Muscle layer of colon (tissue), 2 donors: ENCODE results near the gene HELZ.
"Not testable (repeated sequence)": the region's sequence is repeated elsewhere in the genome, so short reads cannot be mapped to it uniquely, and the experiment has no call there.

ENCODE experiments used
- H3K27ac ChIP-seq: one replicate; pipeline ENCODE4 v1.7.0; 2013; ENCODE audit warnings: low read depth, mild to moderate bottlenecking, low read length, moderate library complexity
- H3K27me3 ChIP-seq, 2 donors: one replicate each; pipeline ENCODE4 v1.7.0; 2013; ENCODE audit warnings: low read length in 2 of 2, mild to moderate bottlenecking in 2 of 2; ENCODE audit not compliant: insufficient read depth in 2 of 2, control insufficient read depth in 1 of 2
- H3K36me3 ChIP-seq: one replicate; pipeline ENCODE4 v1.7.0; 2013; ENCODE audit warnings: mild to moderate bottlenecking, low read length; ENCODE audit not compliant: insufficient read depth
- H3K4me1 ChIP-seq: one replicate; pipeline ENCODE4 v1.7.0; 2013; ENCODE audit warnings: mild to moderate bottlenecking, low read length; ENCODE audit not compliant: insufficient read depth
- H3K4me3 ChIP-seq, 2 donors: one replicate each; pipeline ENCODE4 v1.7.0; 2013; ENCODE audit warnings: low read length in 2 of 2, low read depth in 1 of 2, mild to moderate bottlenecking in 1 of 2, moderate library complexity in 1 of 2
- H3K9ac ChIP-seq: one replicate; pipeline ENCODE4 v1.7.0; 2013; ENCODE audit warnings: low read length
- H3K9me3 ChIP-seq: one replicate; pipeline ENCODE4 v1.7.0; 2013; ENCODE audit warnings: mild to moderate bottlenecking, low read length
- donor health status: abdominal sarcoma.
- donor health status: Adenocarcinoma of cecum.

Gene HELZ

GRCh38 chr17:67156269-67157199 lies 88.5 kb downstream of the HELZ start:
- H3K4me3 ChIP-seq = no peak overlapping the region
- no peaks in the 10 kb centered on the region for H3K27me3 ChIP-seq
- H3K9me3 ChIP-seq = no peaks in the 10 kb centered on the region
- H3K27ac ChIP-seq = no peak overlapping the region
- H3K36me3 ChIP-seq = peaks cover 12% of the 10 kb centered on the region
- H3K9ac ChIP-seq = no peak overlapping the region
- no peaks in the 10 kb centered on the region for H3K4me1 ChIP-seq

DNA sequence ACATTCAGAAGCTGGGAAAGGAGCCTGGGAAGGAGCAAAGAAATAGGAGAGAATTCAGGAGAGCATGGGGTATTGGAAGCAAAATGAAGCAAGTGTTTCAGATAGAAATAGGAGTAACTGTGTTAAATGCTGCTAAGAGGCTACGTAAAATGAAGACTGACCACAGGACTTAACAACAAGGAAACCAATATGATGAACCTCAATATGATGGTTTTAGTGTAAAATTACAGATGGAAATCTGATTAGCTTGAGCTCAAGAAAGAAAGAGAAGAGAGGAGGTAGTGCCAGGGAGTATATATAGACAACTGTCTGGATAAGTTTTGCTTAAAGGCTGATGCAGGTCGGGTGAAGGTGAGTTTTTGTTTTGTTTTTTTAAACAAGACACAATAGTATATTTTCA lies 92.2 kb downstream of the HELZ start:
- Histone ChIP-seq H3K36me3 (peaks cover 18% of the 10 kb centered on the region), H3K4me3 (no peak overlapping the region), H3K27me3 (no peaks in the 10 kb centered on the region), H3K27ac (no peak overlapping the region), H3K9me3 (no peaks in the 10 kb centered on the region), H3K9ac (no peak overlapping the region), H3K4me1 (no peaks in the 10 kb centered on the region)

- Histone ChIP-seq H3K9me3 (no peaks in the 10 kb centered on the region), H3K27me3 (no peaks in the 10 kb centered on the region), H3K27ac (no peak overlapping the region), H3K4me1 (no peaks in the 10 kb centered on the region), H3K36me3 (peaks cover 26% of the 10 kb centered on the region), H3K9ac (no peak overlapping the region), H3K4me3 (no peak overlapping the region)
These were observed 93.3 kb downstream of the HELZ start for GRCh38 chr17:67151717-67152116.

- Histone ChIP-seq H3K9me3 (no peaks in the 10 kb centered on the region), H3K4me3 (no peak overlapping the region), H3K9ac (no peak overlapping the region), H3K4me1 (no peaks in the 10 kb centered on the region), H3K36me3 (peaks cover 34% of the 10 kb centered on the region), H3K27me3 (no peaks in the 10 kb centered on the region), H3K27ac (no peak overlapping the region)
These were observed 94.2 kb downstream of the HELZ start for GRCh38 chr17:67150826-67151225.

- Histone ChIP-seq H3K27ac (no peak overlapping the region), H3K36me3 (peaks cover 43% of the 10 kb centered on the region)
These were observed 96.6 kb downstream of the HELZ start for GRCh38 chr17:67148352-67148751.

GRCh38 chr17:67145183-67145805 lies 99.7 kb downstream of the HELZ start:
- H3K4me1 ChIP-seq = no peaks in the 10 kb centered on the region
- no peak overlapping the region for H3K4me3 ChIP-seq
- H3K27ac ChIP-seq = no peak overlapping the region
- no peak overlapping the region for H3K9ac ChIP-seq
- H3K36me3 ChIP-seq = peaks cover 43% of the 10 kb centered on the region
- no peaks in the 10 kb centered on the region for H3K27me3 ChIP-seq
- no peaks in the 10 kb centered on the region for H3K9me3 ChIP-seq

More at GRCh38 chr17:67148352-67148751, 96.6 kb downstream of the HELZ start:
- H3K27me3 ChIP-seq = no peaks in the 10 kb centered on the region
- no peak overlapping the region for H3K4me3 ChIP-seq
- no peak overlapping the region for H3K9ac ChIP-seq
- no peaks in the 10 kb centered on the region for H3K4me1 ChIP-seq
- H3K9me3 ChIP-seq = no peaks in the 10 kb centered on the region

GRCh38 chr17:67143318-67143717 lies 101.7 kb downstream of the HELZ start:
- H3K27ac ChIP-seq = no peak overlapping the region
- no peak overlapping the region for H3K4me3 ChIP-seq
- H3K27me3 ChIP-seq = no peaks in the 10 kb centered on the region
- H3K9ac ChIP-seq = no peak overlapping the region
- H3K36me3 ChIP-seq = peaks cover 40% of the 10 kb centered on the region
- no peaks in the 10 kb centered on the region for H3K4me1 ChIP-seq
- H3K9me3 ChIP-seq = no peaks in the 10 kb centered on the region

- H3K9me3 ChIP-seq, H3K27me3 ChIP-seq, H3K4me3 ChIP-seq, H3K27ac ChIP-seq, H3K9ac ChIP-seq, H3K4me1 ChIP-seq: not testable (repeated sequence)
- H3K36me3 ChIP-seq = peaks cover 34% of the 10 kb centered on the region
These were observed 103.0 kb downstream of the HELZ start for GRCh38 chr17:67142030-67142429.

DNA sequence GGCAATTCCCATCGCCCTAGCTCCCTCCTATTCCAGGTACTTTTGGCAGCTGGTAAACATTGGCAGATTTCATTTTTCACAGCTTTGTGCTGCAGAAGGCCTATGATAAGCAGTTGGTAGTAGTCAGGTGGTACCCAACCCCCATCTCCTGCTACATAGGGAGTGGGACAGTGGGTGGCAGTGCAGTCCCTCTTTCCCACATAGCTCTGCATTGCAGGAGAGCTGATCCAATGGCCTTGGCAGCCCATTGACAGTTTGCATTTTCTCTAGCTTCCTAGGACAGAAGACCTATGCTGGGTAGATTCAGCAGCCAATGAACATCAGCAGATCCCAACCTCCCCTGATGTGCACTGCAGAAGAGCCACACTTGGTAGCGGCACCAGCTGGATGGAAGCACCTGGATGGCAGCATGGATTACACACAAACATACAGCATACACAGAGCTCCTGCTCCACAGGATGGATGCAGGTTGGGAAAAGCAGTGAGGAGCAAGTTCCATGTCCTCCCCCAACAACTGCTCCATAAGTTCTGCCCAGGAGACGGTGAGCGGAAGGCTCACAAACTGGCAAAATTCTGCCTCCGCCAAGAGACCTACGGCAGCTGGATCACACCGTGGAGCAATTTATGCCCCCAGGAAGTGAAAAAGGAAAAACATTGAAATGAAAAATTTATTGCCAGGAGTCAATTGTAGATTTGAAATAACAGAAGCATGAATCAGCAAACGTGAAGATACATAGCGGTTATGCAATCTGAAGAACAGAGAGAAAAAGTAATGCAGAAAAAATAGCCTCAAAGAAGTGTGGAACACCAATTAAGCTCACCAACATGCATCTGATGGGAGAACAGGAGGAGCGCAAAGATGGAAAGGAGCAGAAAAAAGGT lies 105.0 kb downstream of the HELZ start:
- Histone ChIP-seq H3K27ac (no peak overlapping the region), H3K9ac (no peak overlapping the region), H3K4me3 (no peak overlapping the region), H3K9me3 (no peaks in the 10 kb centered on the region), H3K4me1 (no peaks in the 10 kb centered on the region), H3K36me3 (peaks cover 33% of the 10 kb centered on the region), H3K27me3 (no peaks in the 10 kb centered on the region)

DNA sequence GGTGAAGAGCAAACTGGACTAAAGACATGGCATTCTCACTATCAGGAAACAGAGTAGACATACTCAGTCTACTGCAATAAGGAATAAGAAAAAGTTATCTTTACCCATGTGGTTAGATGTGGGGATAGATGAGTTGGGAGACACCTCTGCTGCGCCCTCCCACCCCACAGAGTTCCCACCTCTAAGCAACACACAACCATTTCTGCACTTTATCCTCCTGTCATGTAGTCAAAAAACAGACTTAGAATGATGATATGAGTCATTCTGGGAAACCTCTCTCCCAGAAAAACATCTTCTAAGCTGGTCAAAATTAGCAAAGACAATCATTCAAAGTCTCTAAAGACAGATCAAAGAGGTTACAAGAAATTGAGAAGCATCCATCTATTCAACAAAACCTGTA lies 105.7 kb downstream of the HELZ start:
- Histone ChIP-seq H3K36me3 (peaks cover 33% of the 10 kb centered on the region), H3K27me3 (no peaks in the 10 kb centered on the region), H3K9ac (no peak overlapping the region)

DNA sequence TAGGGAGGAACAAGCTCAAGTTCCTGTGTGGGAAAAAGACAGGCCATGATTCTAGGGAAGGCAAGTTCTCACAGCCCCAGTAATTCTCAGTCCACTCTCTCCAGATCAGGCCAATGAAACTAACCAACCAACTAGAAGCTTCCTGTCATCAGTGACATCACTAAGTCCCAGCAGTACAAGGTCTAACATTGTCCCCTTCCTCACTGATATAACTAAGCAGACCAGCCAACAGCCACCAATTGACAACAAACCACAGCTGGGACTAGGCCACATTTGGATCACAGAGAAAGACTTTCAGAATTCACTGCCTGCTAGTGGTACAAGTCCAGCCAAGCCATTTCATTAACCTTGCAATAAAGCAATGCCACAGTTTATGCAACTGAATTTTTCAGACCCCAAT lies 106.6 kb downstream of the HELZ start:
- Histone ChIP-seq H3K36me3 (peaks cover 26% of the 10 kb centered on the region), H3K27me3 (no peaks in the 10 kb centered on the region), H3K4me1 (no peaks in the 10 kb centered on the region), H3K27ac (no peak overlapping the region), H3K9me3 (no peaks in the 10 kb centered on the region), H3K4me3 (no peak overlapping the region), H3K9ac (no peak overlapping the region)

More for the DNA sequence above, 105.7 kb downstream of the HELZ start:
- H3K4me1 ChIP-seq = no peaks in the 10 kb centered on the region
- H3K27ac ChIP-seq = no peak overlapping the region
- H3K4me3 ChIP-seq = no peak overlapping the region
- H3K9me3 ChIP-seq = no peaks in the 10 kb centered on the region
